Occipital lobe (tissue), 2 donors: Measurements from ENCODE around the gene C8G. TPM values are rescaled to one million over a fixed set of nuclear protein-coding genes. Genes with fewer than 3 reads are reported as not detected.

Source experiments
- DNase-seq: peaks from one replicate; lab custom pipeline; 2025; lab: John Stamatoyannopoulos, UW
- total RNA-seq: library from RNA; depleted of rRNA; stranded (reverse); fragments of >200 nt; gene quantifications from one replicate; pipeline ENCODE4 v1.2.3, GENCODE V29; 2014

The C8G gene
- total RNA-seq, 1 donor from 2014 or later = not detected

- peak; percentile 41 for DNase-seq
These were observed 37.4 kb downstream of the C8G start, which contains the start of gene LCNL1 for GRCh38 chr9:136982232-136983051. TSS of gene LCNL1 (plus strand) at chr9:136982993. CDS start at chr9:136983587, 594 bp downstream.

- no peak for DNase-seq
These were observed 38.1 kb downstream of the C8G start for GRCh38 chr9:136983167-136983566.

DNA sequence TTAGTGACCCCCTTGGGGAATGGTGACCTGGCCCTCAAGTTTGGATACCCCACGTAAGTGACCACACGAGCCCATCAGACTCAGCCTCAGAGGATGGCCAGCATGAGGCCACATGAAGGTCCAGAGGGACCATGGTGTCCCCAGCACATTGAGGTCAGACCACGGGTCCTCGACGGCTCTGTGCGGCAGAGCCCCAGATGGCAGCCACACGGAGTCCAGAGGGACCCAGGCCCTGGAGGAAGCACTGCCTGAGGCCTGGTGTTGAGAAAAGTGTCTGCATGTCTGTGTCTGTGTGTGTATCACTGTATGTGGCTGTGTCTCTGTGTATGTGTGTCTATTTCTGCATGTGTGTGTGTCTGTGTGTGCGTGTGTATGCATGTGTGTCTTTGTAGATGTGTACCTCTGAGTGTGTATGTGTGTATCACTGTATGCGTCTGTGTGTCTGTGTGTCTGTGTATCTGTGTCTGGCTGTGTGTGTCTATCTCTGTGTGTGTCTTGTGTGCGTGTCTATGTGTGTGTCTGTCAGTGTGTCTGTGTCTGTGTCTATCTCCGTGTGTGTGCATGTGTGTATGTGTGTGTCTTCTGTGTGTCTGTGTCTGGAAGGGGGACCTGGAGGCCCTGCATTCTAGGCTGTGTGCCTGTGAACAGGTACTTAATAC lies 38.7 kb downstream of the C8G start:
- DNase-seq = no peak

GRCh38 chr9:136984464-136985026 lies 39.5 kb downstream of the C8G start:
- no peak for DNase-seq

DNA sequence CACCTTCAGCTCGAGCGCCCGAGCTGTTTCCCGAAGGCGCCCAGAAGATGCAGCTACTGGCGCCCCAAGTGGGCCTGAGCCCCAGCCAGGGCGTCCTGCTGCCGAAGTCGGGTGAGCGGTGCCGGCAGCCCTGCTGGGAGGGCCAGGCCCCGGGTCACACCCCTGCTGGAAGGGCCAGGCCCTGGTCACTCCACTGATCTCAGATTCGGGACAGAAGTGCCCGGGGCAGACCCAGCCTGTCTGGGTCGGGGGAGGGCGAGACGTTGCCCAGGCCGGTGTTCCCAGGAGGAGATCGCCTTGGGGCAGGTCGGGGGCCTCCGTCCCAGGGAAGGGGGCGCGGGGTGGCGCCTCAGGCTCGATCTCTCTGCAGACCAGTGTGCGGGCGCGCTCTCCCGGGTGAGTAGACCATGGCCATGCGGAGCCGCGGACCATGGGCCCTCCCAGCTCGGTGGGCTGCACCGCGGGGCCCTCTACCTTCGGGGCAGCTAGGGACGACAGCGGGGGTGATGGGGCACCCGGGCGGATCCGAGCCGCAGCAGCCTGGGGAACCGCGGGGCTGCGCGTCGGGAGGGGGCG lies 40.1 kb downstream of the C8G start:
- no peak for DNase-seq

DNA sequence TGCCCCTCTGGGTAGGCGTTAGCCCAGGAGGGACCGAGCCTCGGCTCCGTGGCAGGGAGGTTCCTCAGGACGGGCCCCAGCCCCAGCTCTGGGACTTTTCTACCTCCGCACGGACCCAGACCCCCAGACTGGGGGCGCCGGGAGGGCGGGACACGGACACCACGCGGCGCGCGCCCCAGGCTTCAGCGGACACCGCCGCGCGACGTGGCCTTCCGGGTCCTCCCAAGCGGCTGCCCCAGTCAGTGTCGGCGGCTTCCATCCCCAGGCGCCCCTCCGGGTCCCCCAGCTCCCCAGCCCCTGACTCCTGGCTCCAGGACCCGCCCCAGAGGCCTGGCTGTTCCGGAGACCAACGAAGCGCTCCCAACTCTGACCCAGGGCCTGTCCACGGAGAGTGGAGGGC lies 40.8 kb downstream of the C8G start:
- DNase-seq = no peak

- no peak for DNase-seq
These were observed 43.8 kb downstream of the C8G start for GRCh38 chr9:136988872-136989271.

- DNase-seq = no peak
These were observed 45.3 kb downstream of the C8G start for GRCh38 chr9:136990242-136990911.

GRCh38 chr9:136991993-136992818 lies 47.2 kb downstream of the C8G start, which contains the start of gene PAXX:
TSS of gene PAXX (plus strand) at chr9:136992422. CDS start at chr9:136992444, 22 bp downstream.
- DNase-seq = peak; percentile 91

DNA sequence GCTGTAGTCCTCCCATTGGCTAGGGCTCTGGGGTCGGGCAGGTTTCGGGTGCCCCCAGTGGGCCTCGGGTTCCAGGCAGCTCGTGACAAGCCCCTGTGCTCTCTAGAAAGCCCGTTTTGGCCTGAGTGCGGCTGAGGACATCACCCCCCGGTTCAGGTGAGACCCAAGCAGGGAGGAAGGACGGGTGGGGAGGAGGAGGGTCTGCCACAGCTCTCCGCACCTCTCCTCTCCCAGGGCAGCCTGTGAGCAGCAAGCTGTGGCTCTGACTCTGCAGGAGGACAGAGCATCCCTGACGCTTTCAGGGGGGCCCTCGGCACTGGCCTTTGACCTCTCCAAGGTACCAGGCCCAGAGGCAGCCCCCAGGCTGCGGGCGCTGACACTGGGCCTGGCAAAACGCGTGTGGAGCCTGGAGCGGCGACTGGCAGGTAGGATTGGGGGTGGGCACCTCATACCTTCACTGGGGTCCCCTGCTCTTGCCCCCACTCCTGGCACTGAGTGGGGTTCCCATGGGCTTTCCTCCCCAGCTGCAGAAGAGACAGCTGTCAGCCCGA lies 47.9 kb downstream of the C8G start:
- DNase-seq = no peak

- no peak for DNase-seq
These were observed 49.3 kb downstream of the C8G start for GRCh38 chr9:136994180-136994887.

- no peak for DNase-seq
These were observed 49.8 kb downstream of the C8G start for GRCh38 chr9:136994888-136995230.

DNA sequence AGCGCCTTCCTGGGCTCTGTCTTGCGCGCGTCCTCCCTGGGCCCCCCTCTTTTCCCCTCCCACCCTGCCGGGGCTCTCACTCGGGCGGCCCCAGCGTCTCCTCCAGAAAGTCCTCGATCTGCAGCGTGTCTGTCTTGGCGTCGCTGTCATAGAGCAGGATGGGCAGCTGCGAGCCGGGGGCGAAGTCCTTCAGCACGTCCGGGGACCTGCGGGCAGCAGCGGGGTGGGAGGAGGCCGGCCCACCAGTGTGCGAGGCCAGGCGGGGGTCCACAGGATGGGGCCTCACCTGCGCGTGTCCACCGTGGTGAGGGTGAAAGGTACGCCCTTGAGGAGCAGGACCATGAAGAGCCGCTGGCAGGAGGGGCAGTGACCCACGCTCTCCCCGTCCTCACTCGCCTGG lies 50.3 kb downstream of the C8G start:
- no peak for DNase-seq

DNA sequence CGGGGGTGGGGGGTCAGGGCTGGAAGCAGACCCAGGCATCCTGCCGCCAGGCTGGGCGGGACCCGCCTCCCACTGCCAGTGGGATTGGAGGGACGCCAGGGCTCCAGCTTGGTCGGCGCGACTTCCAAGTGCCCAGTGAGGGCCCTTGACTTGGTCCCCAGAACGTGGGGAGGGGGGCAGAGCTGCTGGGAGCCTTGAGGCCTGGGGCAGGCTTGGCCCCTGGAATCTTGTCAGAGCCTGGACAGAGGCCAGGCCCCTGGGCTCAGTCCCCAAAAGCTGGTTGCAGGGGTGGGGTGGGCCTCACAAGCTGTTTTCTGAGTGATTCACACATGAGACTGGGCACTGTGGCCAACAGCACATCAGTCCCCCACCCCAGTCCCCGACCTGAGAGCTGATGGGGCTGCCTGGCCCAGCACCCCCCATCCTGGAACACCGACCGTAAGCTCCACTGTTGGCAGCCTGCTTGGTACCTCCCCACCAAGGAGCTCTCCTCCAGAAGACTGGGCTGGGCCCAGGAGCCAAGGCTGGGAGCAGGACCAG lies 50.8 kb downstream of the C8G start:
- no peak for DNase-seq

Other genes starting within 250 kb of the C8G start
- 25.1 TPM for gene DIPK1B, start 232.7 kb upstream of the C8G start, total RNA-seq
- not detected for gene LCN10, start 202.3 kb upstream of the C8G start, total RNA-seq
- gene LCN6, start 196.7 kb upstream of the C8G start, total RNA-seq = not detected
- gene LCN8, start 187.0 kb upstream of the C8G start, total RNA-seq = not detected
- not detected for gene LCN15, start 180.7 kb upstream of the C8G start, total RNA-seq
- 15.9 TPM for gene TMEM141, start 153.9 kb upstream of the C8G start, total RNA-seq
- 2.8 TPM for gene CCDC183, start 148.9 kb upstream of the C8G start, total RNA-seq
- gene RABL6, start 137.3 kb upstream of the C8G start, total RNA-seq = 38.2 TPM
- 0.94 TPM for gene AJM1, start 102.8 kb upstream of the C8G start, total RNA-seq
- 76.9 TPM for gene PHPT1, start 95.8 kb upstream of the C8G start, total RNA-seq
- 2.5 TPM for gene MAMDC4, start 92.9 kb upstream of the C8G start, total RNA-seq
- 96.2 TPM for gene EDF1, start 78.9 kb upstream of the C8G start, total RNA-seq
- gene TRAF2, start 58.7 kb upstream of the C8G start, total RNA-seq = 8.9 TPM
- 53.7 TPM for gene FBXW5, start 505 bp upstream of the C8G start, total RNA-seq
- not detected for gene LCN12, start 7.0 kb downstream of the C8G start, total RNA-seq
- 52.1 TPM for gene PTGDS, start 32.3 kb downstream of the C8G start, total RNA-seq
- 0.16 TPM for gene LCNL1, start 37.8 kb downstream of the C8G start, total RNA-seq
- gene PAXX, start 47.2 kb downstream of the C8G start, total RNA-seq = 13.6 TPM
- gene CLIC3, start 51.3 kb downstream of the C8G start, total RNA-seq = 0.31 TPM
- gene ABCA2, start 83.0 kb downstream of the C8G start, total RNA-seq = 20.9 TPM
- gene FUT7, start 86.8 kb downstream of the C8G start, total RNA-seq = not detected
- gene NPDC1, start 100.9 kb downstream of the C8G start, total RNA-seq = 15.3 TPM
- gene ENTPD2, start 108.8 kb downstream of the C8G start, total RNA-seq = 0.16 TPM
- 1.6 TPM for gene SAPCD2, start 125.3 kb downstream of the C8G start, total RNA-seq
- 0.31 TPM for gene UAP1L1, start 132.3 kb downstream of the C8G start, total RNA-seq
- 38.5 TPM for gene MAN1B1, start 141.7 kb downstream of the C8G start, total RNA-seq
- gene DPP7, start 169.5 kb downstream of the C8G start, total RNA-seq = 17.6 TPM
- 31.2 TPM for gene GRIN1, start 193.9 kb downstream of the C8G start, total RNA-seq
- gene LRRC26, start 224.8 kb downstream of the C8G start, total RNA-seq = 0.62 TPM
- gene TMEM210, start 226.8 kb downstream of the C8G start, total RNA-seq = not detected
- 19.3 TPM for gene ANAPC2, start 243.3 kb downstream of the C8G start, total RNA-seq
- 13.4 TPM for gene SSNA1, start 243.4 kb downstream of the C8G start, total RNA-seq